Measurements from ENCODE around the gene SAMD14. TPM values are rescaled to one million over a fixed set of nuclear protein-coding genes. Genes with fewer than 3 reads are reported as not detected.

The SAMD14 gene
- 13.3 and 14.7 TPM in 2 replicates for total RNA-seq

DNA sequence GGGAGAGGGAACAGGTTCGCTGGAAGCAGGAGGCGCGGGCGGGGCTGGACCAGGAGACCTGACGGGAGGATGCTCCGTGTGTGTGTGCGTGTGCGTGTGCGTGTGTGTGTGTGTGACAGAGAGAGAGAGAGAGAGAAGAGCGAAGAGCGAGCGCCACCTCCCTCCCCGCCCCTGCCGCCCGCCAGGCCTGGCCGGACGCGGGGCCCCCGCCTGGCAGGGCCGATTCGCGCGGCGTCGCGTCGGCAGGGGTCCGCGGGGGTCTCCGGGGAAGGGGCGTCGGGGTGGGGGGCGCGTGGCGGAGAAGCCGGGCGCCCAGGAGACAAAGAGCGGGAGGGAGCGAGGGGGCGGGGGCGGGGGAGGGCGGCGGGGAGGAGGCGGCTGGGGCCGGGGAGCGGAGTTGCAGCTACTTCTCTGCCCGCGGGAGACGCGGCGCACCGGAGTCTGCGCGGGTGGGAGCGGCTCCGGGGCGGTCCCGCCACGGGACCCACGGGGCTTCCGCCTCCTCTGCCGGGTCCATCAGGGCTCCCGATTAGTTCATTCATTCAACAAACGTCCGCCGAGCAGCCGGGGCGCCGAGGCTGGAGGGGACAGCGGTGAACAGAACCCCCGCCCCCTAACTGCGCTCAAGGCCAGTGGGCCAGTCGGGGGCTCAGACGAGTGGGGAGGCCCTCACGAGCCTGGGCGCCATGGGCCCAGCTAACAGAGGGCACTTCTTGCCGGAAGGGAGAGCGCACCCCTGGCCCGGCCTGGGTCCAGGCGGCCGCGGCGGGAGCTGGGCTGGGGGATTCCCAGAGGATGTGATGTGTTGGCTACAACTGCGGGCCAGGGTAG is at the start of gene SAMD14:
Gene SAMD14, minus strand, starts transcription at position 433 of the 831 bp plus-strand sequence. CDS start 5,201 bp downstream, outside the sequence.
- H3K27me3 ChIP-seq (ENCODE audit: control insufficient read depth, insufficient read depth, low read length), result no peaks in the 10 kb centered on the region
- DNase-seq (ENCODE audit: low read depth), result no peak
- TF ChIP-seq CTCF (IDR thresholded peaks at IDR 0.05; ENCODE audit: insufficient read depth, low read length, poor library complexity, severe bottlenecking), result no peak
- H3K4me3 ChIP-seq (ENCODE audit: low read depth, low read length), result peak within 1 kb of the TSS; percentile 43
- no peaks in the 10 kb centered on the region for H3K36me3 ChIP-seq (ENCODE audit: control insufficient read depth, insufficient read depth, low read length)

DNA sequence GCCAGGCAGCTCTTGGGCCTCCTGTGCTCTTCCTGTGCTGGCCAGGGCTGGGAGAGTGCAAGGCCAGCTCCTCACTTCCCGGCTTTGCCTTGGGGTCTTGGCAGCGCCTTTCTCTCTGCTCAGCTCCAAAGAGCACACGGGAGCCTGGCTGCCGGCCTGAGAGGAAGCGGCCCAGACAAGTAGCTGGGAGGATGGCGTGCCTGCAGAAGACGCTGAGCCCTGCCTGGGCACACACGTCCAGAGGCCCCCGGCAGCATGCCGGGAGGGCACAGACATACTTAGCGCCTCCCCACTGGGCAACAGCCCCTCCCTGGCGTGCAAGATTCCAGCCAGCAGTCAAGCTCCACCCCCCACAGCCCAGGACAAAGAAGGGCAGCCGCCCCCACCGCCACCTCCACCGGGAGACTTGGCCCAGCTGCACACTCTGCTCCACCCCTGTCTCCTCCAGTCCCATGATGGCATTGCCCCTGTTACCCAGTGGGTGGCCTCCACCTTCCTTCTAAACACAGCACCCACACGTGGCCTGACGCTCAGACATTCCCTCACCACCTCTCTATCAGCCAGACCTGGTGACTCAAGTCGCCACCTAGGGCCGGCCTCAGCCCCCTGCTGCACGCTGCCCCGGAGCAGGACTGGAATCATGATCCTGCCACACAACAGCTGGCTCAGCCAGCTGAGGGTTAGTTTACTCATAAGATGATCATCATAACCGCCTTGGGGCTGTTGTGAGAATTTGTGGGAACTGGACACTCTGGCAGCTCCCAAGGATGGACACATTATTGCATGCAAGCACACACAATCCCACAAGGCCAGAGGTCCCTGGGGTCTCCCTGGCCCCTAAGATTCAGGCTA is 48.2 kb upstream of the SAMD14 start:
- DNase-seq (ENCODE audit: low read depth), result peak; percentile 94
- Histone ChIP-seq H3K4me3 (ENCODE audit: low read depth, low read length) (no peak overlapping the region), H3K27me3 (ENCODE audit: control insufficient read depth, insufficient read depth, low read length) (no peaks in the 10 kb centered on the region), H3K36me3 (ENCODE audit: control insufficient read depth, insufficient read depth, low read length) (no peaks in the 10 kb centered on the region)
- TF ChIP-seq CTCF (IDR thresholded peaks at IDR 0.05; ENCODE audit: insufficient read depth, low read length, poor library complexity, severe bottlenecking), result peak; percentile 68

- DNase-seq (ENCODE audit: low read depth), result no peak
- no peak for TF ChIP-seq CTCF (IDR thresholded peaks at IDR 0.05; ENCODE audit: insufficient read depth, low read length, poor library complexity, severe bottlenecking)
- no peak overlapping the region for H3K4me3 ChIP-seq (ENCODE audit: low read depth, low read length)
Observed at GRCh38 chr17:50177476-50177875, 47.5 kb upstream of the SAMD14 start.

DNA sequence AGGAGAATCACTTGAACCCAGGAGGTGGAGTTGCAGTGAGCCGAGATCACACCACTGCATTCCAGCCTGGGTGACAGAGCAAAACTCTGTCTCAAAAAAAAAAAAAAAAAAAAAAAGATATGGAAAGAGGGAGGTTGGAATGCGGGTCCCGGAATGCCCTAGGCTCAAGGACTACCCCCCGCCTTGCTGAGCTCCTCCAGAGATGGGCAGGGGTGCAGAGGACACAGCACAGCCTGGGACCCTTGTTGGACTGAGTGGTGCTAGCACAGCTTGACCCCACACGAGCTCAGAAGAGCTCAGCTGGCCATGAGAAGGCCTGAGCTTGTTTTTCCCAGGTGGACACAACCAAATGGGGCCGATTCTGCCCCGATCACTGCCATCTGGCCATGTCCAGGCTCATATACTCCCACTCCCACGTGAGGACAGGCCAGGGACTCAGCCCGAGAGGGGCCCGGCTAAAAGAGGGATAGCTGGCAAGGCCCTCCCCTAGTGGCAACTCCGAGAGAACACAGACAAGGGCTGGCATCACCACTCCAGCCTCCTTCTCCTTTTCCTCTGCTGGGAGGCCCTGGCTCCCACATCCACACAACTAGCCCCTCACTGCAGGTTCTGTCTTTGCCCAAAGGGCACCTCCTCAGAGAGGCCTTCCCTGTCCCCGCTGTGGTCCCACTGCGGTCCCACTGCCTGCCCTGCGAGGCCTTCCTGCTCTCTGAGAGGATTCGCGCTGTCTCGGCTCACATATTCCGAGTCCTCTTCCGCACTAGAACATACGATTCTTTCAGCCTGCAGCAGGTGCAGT is 46.8 kb upstream of the SAMD14 start:
- Histone ChIP-seq H3K4me3 (ENCODE audit: low read depth, low read length) (no peak overlapping the region), H3K36me3 (ENCODE audit: control insufficient read depth, insufficient read depth, low read length) (no peaks in the 10 kb centered on the region), H3K27me3 (ENCODE audit: control insufficient read depth, insufficient read depth, low read length) (no peaks in the 10 kb centered on the region)
- TF ChIP-seq CTCF (IDR thresholded peaks at IDR 0.05; ENCODE audit: insufficient read depth, low read length, poor library complexity, severe bottlenecking), result no peak
- DNase-seq (ENCODE audit: low read depth), result no peak

More at GRCh38 chr17:50177476-50177875, 47.5 kb upstream of the SAMD14 start:
- Histone ChIP-seq H3K36me3 (ENCODE audit: control insufficient read depth, insufficient read depth, low read length) (no peaks in the 10 kb centered on the region), H3K27me3 (ENCODE audit: control insufficient read depth, insufficient read depth, low read length) (no peaks in the 10 kb centered on the region)

DNA sequence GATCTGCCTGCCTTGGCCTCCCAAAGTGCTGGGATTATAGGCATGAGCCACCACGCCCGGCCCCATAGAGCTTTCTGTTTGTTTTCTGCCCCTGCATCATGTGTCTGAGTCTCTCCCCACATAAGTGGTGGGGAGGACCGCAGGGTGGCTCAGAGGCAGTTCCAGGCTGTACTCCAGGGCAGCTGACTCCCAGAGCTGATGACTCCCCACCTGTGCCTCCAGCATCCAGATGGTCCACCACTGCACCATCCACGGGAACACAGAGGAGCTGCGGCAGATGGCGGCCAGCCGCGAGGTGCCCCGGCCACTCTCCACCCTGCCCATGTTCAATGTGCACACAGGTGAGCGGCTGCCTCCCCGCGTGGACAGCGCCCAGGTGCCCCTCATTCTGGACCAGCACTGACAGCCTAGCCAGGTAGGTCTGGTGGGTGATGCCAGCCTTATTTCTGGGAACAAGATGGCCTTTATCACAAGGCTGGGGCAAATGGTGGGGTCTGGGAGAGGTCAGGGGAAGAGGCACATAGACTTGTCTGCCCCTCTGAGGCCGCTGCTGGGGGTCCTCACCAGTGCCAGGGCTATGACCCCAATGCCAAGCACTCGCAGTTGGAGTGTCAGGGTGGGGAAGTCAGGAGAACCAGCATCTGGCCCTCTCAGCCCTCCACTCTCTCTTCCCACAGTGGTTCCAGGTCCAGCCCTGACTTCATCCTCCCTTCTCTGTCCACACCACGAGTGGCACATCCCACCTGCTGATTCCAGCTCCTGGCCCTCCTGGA is 45.3 kb upstream of the SAMD14 start:
- no peak for TF ChIP-seq CTCF (IDR thresholded peaks at IDR 0.05; ENCODE audit: insufficient read depth, low read length, poor library complexity, severe bottlenecking)
- H3K27me3 ChIP-seq (ENCODE audit: control insufficient read depth, insufficient read depth, low read length), result no peaks in the 10 kb centered on the region
- no peak overlapping the region for H3K4me3 ChIP-seq (ENCODE audit: low read depth, low read length)
- no peaks in the 10 kb centered on the region for H3K36me3 ChIP-seq (ENCODE audit: control insufficient read depth, insufficient read depth, low read length)
- no peak for DNase-seq (ENCODE audit: low read depth)
